GM18505 (cell line): ENCODE measurements around the gene LRCH1.

Source experiments
- ATAC-seq: cut with Tn5 transposase; IDR thresholded peaks from one replicate; pipeline ENCODE4 v1.9.1; 2021; ENCODE audit not compliant: unreplicated experiment
- POLR2A ChIP-seq: IDR thresholded peaks from 4 replicates; pipeline ENCODE4 v1.6.1; 2011; ENCODE audit warnings: borderline replicate concordance; ENCODE audit not compliant: insufficient read depth, insufficient read length; ENCODE audit errors: extremely low read depth

LRCH1 gene

DNA sequence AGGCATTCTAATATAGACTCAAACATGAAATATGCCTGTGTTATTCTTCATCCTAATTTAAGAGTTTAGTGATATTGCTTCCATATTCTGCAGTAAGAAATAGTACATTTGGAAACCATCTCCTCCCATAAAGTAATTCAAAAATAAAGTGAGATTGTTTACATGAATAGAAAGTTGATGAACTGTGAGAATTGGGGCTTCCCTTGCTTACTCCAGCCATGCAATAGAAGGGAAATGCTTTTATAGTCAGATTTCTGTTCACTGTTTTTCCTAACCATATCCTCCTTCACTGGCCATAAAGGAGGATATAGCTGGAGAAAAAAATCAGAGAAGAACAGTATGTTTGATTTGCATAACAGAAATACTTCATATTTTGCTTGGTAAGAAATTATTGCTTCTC is 7.8 kb downstream of the LRCH1 start:
- no peak for ATAC-seq
- TF ChIP-seq POLR2A: no peak

DNA sequence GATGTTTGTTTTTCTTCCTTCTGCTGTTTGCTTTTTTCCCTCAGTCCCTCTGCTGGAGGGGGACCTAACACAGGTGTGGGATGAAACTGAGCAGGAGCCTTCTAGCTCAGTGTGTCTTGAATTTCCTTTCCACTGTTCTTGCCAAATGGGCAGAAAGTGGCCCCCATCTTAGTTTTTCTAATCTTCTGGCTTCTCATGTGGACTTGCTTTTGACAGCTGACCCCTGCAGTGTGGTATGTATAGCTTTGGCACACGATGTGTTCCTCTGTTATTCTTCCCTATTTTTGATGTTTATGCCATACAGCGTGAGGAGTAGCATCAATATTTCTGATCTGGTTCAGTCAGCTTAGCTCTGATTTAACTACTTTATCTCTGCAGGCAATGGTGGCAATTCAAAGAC is 8.3 kb downstream of the LRCH1 start:
- TF ChIP-seq POLR2A: no peak

DNA sequence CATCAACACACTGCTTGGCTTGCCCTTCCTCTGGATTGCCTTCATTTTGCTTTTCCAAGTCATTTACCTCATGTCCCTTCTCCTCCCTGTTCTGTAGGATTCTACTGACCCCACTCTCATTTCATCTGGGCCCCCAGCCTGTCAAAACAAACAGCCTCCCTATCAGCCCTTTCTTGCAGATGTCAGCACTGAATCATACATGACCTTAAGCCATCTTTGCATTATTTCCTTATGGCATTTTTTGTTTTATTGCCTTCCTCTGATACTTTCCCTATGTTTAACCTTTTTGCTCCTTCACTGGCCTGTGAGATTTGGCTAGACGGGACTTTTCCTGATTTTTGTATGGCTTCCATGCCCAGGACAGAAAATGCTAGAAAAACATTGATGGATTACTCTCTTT is 8.7 kb downstream of the LRCH1 start:
- ATAC-seq: no peak
- no peak for TF ChIP-seq POLR2A

More for the DNA sequence above, 8.3 kb downstream of the LRCH1 start:
- no peak for ATAC-seq

DNA sequence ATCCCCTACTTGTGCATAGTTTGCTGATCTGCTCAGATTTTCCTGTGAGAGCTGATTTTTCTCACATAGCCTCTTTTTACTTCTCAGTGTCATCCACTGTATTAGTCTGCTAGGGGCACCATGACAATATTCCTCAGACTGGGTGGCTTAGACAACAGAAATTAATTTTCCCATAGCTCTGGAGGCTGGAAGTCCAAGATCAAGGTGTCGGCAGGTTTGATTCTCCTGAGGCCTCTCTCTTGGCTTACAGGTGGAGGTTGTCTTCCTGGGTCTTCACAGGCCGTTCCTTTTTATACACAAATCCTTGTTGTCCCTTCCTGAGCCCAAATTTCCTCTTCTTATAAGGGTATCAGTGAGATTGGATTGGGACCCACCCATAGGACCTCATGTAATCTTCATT is 9.2 kb downstream of the LRCH1 start:
- no peak for TF ChIP-seq POLR2A
- ATAC-seq: no peak

DNA sequence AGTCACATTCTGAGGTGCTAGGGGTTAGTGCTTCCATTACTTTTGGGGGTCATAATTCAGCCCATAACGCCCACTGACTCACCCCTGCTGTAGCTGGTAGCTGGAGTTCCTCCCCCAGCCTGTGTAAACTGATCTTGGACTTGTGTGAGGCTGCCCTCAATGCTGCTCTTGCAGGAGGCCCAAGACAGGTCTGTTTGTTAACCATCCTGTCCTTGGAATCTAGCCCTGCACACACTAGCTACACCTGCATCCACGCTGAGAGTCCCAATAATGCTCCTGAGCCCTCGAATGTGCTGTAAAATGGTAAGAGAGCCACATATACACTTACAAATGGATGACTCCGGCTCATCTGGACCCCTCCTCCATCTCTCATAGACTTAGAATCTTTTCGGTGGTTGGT is 9.6 kb downstream of the LRCH1 start:
- no peak for ATAC-seq
- TF ChIP-seq POLR2A: no peak

DNA sequence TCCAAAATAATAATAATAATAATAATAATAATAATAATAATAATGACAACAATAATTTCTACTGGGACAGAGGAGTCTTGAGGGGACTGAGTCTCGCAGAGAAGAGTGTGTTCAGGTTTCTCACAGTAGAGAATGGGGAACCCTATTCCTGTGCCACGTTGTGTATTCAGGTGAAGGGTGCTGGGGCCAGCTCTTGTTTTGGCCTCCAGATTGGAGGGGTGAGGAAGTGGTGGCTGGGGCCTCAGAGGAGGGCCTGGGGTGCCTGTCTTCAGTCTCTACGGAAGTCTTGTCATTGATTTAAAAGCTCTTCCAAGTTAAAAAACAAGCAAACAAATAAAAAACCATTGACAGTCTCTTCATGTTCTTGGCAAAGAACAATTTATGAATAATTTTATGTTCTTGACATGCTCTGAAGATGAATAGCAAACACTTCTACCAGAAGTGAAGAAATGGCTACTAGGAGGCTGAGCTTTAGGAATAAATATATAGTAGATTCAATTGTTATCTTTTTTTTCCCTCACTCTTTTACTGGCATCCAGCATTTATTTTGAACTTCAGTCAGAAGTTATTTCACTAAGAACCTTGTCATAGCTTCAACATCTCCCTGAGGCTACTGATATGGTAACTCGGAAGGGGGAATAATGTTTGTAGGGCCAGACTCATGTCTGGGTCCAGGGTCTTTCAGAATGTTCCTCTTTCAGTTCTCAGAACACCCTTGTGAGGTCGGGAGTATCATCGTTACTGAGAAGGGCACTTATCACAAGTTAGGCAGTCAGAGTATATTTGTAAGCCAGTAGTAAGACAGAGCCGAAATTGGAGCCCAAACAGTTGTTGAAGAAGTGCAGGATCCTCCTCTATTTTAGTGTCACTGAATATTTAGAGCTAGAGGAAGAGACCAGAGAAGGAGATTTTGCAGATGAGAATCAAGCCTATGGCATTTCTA is 13.1 kb downstream of the LRCH1 start:
- ATAC-seq: peak; percentile 64
- no peak for TF ChIP-seq POLR2A

DNA sequence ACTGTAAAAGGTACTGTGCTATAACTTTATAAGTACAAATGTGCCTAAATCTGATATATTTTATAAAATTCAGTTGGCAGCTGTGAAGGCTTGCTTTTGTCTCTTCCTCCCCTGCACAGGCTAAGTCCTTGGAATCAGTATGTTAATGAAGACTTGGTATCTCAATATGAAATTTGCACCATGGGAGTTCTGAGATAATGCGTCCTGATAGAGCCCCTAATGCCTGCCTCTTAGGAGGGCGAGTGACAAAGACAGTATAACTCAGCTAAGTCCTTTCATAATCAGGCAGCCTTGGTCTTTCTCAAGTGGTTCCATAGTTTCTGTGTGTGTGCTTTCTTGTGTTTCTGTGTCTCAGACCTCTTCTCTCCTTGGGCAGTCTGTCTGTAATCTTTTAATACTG is 14.7 kb downstream of the LRCH1 start:
- no peak for ATAC-seq
- TF ChIP-seq POLR2A: no peak

DNA sequence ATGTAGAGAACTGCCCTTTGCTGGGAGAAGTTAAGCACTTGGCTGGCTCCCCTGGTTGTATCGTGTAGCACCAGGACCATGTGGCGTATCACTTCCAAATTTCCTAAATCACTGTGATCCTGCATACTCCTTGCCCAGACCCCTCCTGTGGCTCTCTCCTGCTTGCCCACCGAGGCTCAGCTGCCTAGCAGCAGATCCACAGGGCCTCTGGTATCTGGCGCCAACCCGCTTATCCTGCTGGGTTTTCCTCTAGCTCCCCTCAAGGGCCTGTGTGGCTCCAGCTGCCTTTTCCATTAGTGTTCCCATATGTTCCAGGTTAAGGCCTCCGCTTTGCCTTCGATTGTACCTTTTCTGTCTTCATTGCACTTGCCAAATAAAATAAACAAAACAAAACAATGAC is 16.5 kb downstream of the LRCH1 start:
- TF ChIP-seq POLR2A: no peak
- no peak for ATAC-seq

DNA sequence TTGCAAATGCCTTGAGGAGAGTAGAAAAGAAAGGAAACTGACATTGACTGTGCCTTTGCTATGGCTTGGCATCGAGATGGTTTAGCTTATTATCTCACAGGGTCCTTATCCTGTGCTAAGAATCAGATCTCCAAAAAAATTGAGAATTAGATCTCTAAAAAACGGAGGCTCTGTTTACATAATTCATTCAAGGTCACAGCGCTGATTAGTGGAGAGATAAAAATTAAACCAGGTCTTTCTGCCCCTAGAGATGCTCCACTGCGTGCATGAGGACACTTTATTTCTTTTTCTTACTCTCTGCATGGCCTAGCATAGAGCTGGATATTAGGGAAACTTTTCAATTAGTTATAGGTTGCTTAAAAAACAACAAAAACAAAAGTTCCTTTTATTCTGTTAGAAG is 17.3 kb downstream of the LRCH1 start:
- no peak for ATAC-seq
- no peak for TF ChIP-seq POLR2A

DNA sequence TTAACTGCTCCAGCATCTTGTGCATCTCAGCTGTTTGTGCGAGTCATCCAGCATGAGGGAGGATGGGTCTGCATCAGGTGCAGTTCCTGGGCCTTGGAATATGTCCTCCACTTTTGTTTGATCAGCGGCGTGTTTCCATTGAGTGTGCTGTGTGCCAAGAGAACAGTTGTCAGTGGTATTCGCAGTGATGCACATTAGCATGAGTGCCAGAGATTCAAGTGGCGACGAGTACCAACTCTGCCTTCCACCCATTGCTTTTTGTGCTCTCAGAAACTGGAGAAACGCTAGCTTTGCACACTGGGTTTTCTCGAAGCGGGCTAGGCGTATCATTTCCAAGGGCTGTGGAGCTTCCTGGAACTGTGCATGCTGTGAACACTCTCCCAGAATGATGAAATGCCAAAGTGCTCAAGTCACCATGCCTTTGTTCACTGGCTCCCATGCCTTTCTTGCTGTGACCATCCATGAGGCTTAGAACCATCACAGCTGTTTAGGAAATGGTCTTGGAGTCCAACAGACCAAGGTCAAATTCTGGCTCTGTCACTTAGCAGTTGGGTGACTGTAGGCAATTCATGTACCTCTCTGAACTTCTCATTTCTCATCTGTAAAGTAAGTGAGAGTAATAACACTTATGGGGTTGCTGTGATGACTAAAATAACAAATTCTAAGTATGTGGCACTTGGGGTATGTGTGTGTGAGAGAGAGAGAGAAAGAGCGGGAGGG is 18.4 kb downstream of the LRCH1 start:
- no peak for TF ChIP-seq POLR2A
- ATAC-seq: peak; percentile 61

DNA sequence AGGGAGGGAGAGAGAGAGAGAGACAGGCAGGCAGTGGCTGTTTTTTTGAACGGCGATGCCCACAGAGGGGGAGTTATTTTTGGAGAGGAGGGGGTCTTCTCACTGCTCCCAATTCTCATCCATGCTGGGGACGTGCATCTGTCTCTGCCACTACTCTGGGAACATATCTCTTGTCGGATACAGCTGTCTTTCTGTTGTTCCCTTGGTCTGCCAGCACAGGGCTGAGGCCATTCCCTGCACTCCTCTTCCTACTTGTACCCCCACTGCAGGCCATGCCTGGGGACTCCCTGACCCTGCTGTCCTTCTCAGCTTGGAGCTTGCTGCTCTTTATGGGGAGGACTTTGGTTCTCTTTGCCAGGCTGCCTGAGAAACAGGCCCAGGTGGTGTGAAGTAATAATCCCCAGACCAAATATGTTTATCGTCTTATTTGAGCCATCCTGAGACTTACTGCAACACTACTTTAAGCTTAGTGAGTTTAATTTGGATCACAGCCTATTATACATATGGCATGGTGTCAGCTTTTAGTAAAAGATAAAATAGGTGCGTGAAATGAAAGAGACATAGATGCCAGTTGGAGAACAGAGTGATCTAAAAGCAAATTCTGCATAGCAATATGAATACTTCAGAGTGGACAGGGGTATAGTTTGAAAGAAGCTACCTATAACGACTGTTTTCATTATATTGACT is 19.1 kb downstream of the LRCH1 start:
- no peak for ATAC-seq
- no peak for TF ChIP-seq POLR2A

DNA sequence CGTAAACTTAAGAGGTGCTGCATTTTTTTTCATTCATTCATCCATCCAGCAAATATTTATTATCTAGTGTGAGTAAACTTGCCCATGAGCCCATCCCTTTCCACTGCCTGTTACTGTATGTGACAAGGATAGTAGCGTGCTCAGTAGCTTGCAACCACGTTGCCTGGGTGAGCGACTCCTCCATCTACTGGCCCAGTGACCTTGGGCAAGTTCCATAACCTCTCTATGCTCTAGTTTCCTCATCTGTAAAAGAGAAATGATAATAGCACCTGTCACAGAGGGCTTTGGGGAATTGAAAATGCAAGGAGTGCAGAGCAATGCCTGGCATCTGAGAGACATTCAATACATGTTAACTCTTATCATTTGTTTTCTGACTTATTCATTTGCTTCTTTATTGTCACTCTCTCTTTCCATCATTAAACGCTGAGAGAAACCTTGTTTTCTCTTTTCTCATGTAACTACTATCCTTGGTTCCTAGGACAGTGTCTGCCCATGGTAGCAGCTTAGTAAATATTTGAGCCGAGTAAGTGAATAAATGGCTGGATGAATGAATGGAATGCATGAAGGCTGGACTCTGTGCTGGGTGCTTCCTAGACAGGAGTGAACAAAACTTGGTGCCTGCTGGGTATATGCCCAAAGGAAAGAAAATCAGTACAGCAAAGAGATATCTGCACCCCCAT is 19.9 kb downstream of the LRCH1 start:
- no peak for TF ChIP-seq POLR2A
- peak; percentile 28 for ATAC-seq

DNA sequence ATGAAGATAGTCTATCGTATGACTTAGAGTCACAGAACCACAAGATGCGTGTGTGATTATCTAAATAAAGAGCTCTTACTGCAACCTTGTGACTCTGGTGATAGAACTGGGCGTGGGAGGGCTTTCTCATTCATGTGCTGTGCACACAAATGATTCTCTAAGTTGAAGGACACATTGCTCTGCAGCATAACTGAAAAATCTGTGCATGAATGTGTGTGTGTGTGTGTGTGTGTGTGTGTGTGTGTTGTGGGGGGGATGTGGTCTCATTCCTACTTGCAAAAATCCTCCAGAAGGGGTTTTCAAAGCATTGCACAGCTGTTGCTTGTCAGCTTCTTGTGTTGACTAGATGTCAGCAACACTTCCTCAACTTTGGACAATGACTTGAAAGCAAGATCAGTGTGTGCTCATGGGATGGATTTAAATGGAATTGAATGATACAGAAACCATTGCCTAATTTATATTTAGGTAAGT is 22.4 kb downstream of the LRCH1 start:
- TF ChIP-seq POLR2A: no peak
- no peak for ATAC-seq

DNA sequence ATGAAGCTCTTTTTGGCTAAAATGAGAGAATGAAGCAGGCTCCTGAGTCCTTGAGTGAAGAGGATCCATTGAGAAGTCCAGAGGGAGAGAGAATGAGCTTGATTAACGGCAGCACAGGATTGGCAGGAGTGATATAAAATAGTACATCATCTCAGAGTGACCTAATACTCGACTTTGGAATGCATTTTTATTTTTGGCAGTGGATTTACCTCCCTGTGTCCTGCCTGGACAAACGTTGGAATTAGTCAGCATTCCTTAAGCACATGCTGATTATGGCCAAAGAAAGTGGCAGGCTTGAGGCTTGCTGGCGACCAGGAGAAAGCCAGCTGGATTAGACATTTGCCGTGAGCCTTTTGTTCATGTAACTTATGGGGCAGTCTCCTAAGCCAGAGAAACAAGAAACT is 22.9 kb downstream of the LRCH1 start:
- ATAC-seq: no peak
- no peak for TF ChIP-seq POLR2A

DNA sequence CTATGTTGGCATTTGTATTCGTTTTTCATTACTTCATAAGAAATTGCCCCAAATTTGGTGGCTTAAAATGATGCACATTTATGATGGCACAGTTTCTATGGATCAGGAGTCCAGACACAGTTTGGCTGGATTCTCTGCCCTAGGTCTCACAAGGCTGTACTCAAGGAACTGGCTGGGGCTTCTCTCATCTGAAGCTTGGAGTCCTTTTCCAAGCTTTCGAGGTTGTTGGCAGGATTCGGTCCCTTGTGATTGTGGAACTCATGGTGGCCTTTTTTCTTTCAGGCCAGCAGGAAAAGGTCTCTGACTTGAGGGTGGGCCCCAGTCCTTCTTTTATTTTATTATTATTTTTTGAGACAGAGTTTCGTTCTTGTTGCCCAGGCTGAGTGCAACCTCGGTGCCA is 23.8 kb downstream of the LRCH1 start:
- TF ChIP-seq POLR2A: no peak
- ATAC-seq: no peak
